Measurements from ENCODE around the gene UBAC2.

DNA sequence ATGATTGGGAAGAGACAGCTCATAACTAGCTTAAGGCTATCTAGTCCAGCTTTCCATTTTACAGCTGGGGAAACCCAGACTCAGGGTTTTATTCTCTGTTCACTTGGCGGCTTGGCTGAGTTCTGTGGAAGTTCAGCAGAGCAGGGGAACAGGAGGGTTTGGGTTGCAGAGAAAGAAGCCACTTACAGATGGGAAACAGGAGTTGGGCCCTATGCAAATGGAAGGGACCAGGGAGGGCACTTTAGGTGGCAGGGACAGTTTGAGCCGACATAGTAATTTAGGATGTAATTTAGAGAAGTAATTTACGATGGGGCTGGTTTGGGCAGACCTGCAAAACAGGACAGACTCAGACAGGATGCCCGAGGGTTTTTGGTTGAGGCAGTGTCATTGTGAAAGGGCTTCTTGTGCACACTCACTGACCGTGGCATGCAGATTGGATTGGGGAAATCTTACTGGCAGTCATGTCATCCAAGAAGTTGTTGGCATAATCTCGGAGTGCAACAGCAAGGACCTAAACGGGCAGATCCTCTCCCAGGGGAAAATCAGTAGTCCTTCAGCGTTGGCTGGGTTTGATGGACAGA lies 153.8 kb downstream of the UBAC2 start:
- no peak for TF ChIP-seq CTCF (conservative IDR thresholded peaks at IDR 0.05; ENCODE audit: low read depth, low read length)
- TF ChIP-seq EZH2 (IDR thresholded peaks at IDR 0.05; ENCODE audit: borderline replicate concordance, low read depth, low read length, poor library complexity, severe bottlenecking): no peak
